ENCODE data around the gene USP22. TPM values are rescaled to one million over a fixed set of nuclear protein-coding genes. Genes with fewer than 3 reads are reported as not detected.
A peak's percentile ranks its signal among the peaks of the same experiment; 100 is the strongest.
"Not testable (repeated sequence)": the region's sequence is repeated elsewhere in the genome, so short reads cannot be mapped to it uniquely, and the experiment has no call there.

The USP22 gene
- 100 to 1,000 TPM; 183 to 211 (median 189) TPM for polyA plus RNA-seq (ENCODE audit: insufficient read depth in 1 of 5, insufficient read length in 5 of 5, low replicate concordance in 1 of 5)
- long read RNA-seq, donor 1, full-length matches to known transcripts, result 33 of 44 reads
- long read RNA-seq, donor 1, partial matches to known transcripts, result 11 of 44 reads
- long read RNA-seq, donor 1, other reads (novel, unspliced or antisense), result 0 of 44 reads
- long read RNA-seq, donor 2, full-length matches to known transcripts, result 29 of 34 reads
- long read RNA-seq, donor 2, partial matches to known transcripts, result 5 of 34 reads
- long read RNA-seq, donor 2, other reads (novel, unspliced or antisense), result 0 of 34 reads
- long read RNA-seq, donor 3, full-length matches to known transcripts, result 16 of 16 reads
- long read RNA-seq, donor 3, partial matches to known transcripts, result 0 of 16 reads
- long read RNA-seq, donor 3, other reads (novel, unspliced or antisense), result 0 of 16 reads
- long read RNA-seq, donor 4, full-length matches to known transcripts, result 21 of 29 reads
- long read RNA-seq, donor 4, partial matches to known transcripts, result 8 of 29 reads
- long read RNA-seq, donor 4, other reads (novel, unspliced or antisense), result 0 of 29 reads
- long read RNA-seq, donor 5, full-length matches to known transcripts, result 31 of 41 reads
- long read RNA-seq, donor 5, partial matches to known transcripts, result 10 of 41 reads
- long read RNA-seq, donor 5, other reads (novel, unspliced or antisense), result 0 of 41 reads
- long read RNA-seq, donor 6, full-length matches to known transcripts, result 48 of 53 reads
- long read RNA-seq, donor 6, partial matches to known transcripts, result 5 of 53 reads
- long read RNA-seq, donor 6, other reads (novel, unspliced or antisense), result 0 of 53 reads
- long read RNA-seq, donor 7, full-length matches to known transcripts, result 35 of 35 reads
- long read RNA-seq, donor 7, partial matches to known transcripts, result 0 of 35 reads
- long read RNA-seq, donor 7, other reads (novel, unspliced or antisense), result 0 of 35 reads
- long read RNA-seq, donor 8, full-length matches to known transcripts, result 16 of 16 reads
- long read RNA-seq, donor 8, partial matches to known transcripts, result 0 of 16 reads
- long read RNA-seq, donor 8, other reads (novel, unspliced or antisense), result 0 of 16 reads

- DNase-seq, result peak in 1 of 2 donors; percentile 68
These were observed at the start of gene USP22 for GRCh38 chr17:21042458-21043295. TSS of gene USP22 (minus strand) at chr17:21043011. CDS start at chr17:21042835, 176 bp downstream.

- no peak for DNase-seq
These were observed 48.2 kb upstream of the USP22 start for GRCh38 chr17:21090902-21091618.

- DNase-seq, result no peak
These were observed 47.4 kb upstream of the USP22 start for GRCh38 chr17:21089933-21090901.

- DNase-seq, result no peak
These were observed 46.3 kb upstream of the USP22 start for GRCh38 chr17:21089145-21089544.

- DNase-seq, result no peak
These were observed 42.9 kb upstream of the USP22 start for GRCh38 chr17:21085707-21086106.

GRCh38 chr17:21085280-21085679, 42.5 kb upstream of the USP22 start:
- DNase-seq, result not testable (repeated sequence)

- no peak for DNase-seq
These were observed 39.2 kb upstream of the USP22 start for GRCh38 chr17:21082001-21082436.

- no peak for DNase-seq
These were observed 36.4 kb upstream of the USP22 start for GRCh38 chr17:21079196-21079595.

- DNase-seq, result no peak
These were observed 35.4 kb upstream of the USP22 start for GRCh38 chr17:21078016-21078780.

GRCh38 chr17:21077281-21077680, 34.5 kb upstream of the USP22 start:
- no peak for DNase-seq

GRCh38 chr17:21076242-21076641, 33.4 kb upstream of the USP22 start:
- DNase-seq, result no peak

GRCh38 chr17:21075739-21076085, 32.9 kb upstream of the USP22 start:
- no peak for DNase-seq

GRCh38 chr17:21072745-21073197, 30.0 kb upstream of the USP22 start:
- no peak for DNase-seq

GRCh38 chr17:21066394-21066793, 23.6 kb upstream of the USP22 start:
- DNase-seq, result no peak

GRCh38 chr17:21061971-21062526, 19.2 kb upstream of the USP22 start:
- DNase-seq, result no peak

- DNase-seq, result no peak
These were observed 18.5 kb upstream of the USP22 start for GRCh38 chr17:21061158-21061835.

- no peak for DNase-seq
These were observed 16.9 kb upstream of the USP22 start for GRCh38 chr17:21059761-21060160.

All from right lung (tissue), 10 donors.